Mesenchymal stem cell (in vitro differentiated cells and primary cell): ENCODE data around the gene PLA2G2D.

Source experiments
- DNase-seq: peaks from one replicate; pipeline ENCODE4 v3.0.0-alpha.2; 2013
- H2AFZ ChIP-seq: one replicate; pipeline ENCODE4 v1.6.1; 2013; ENCODE audit warnings: low read depth, mild to moderate bottlenecking, control low read depth, inconsistent platforms, low read length, moderate library complexity
- H2AK5ac ChIP-seq: 2 replicates; pipeline ENCODE4 v1.6.1; 2013; ENCODE audit warnings: low read length, moderate library complexity, mild to moderate bottlenecking, inconsistent platforms; ENCODE audit not compliant: severe bottlenecking
- H2BK120ac ChIP-seq: one replicate; pipeline ENCODE4 v1.6.1; 2013; ENCODE audit warnings: low read depth, mild to moderate bottlenecking, inconsistent platforms, low read length, moderate library complexity
- H2BK12ac ChIP-seq, 2 experiments: one replicate each; pipeline ENCODE4 v1.6.1; 2013; ENCODE audit warnings: inconsistent platforms in 2 of 2, low read length in 2 of 2, mild to moderate bottlenecking in 2 of 2, moderate library complexity in 2 of 2, control low read depth in 1 of 2
- H2BK15ac ChIP-seq: one replicate; pipeline ENCODE4 v1.6.1; 2013; ENCODE audit warnings: mild to moderate bottlenecking, low read depth, inconsistent platforms; ENCODE audit not compliant: poor library complexity, severe bottlenecking
- H2BK5ac ChIP-seq: 2 replicates; pipeline ENCODE4 v1.6.1; 2013; ENCODE audit warnings: low read depth, mild to moderate bottlenecking, low read length, control low read depth, inconsistent platforms; ENCODE audit not compliant: poor library complexity, severe bottlenecking
- H3K14ac ChIP-seq, 2 experiments: one replicate each; pipeline ENCODE4 v1.6.1; 2013; ENCODE audit warnings: inconsistent platforms in 2 of 2, low read length in 2 of 2, control low read depth in 1 of 2, mild to moderate bottlenecking in 1 of 2, moderate library complexity in 1 of 2
- H3K18ac ChIP-seq, 2 experiments: one replicate each; pipeline ENCODE4 v1.6.1; 2013; ENCODE audit warnings: inconsistent platforms in 2 of 2, low read length in 2 of 2, control low read depth in 1 of 2, low read depth in 1 of 2, mild to moderate bottlenecking in 1 of 2
- H3K23ac ChIP-seq, 2 experiments: one replicate each; pipeline ENCODE4 v1.6.1; 2013; ENCODE audit warnings: inconsistent platforms in 2 of 2, low read length in 2 of 2, mild to moderate bottlenecking in 2 of 2, moderate library complexity in 2 of 2, control low read depth in 1 of 2
- H3K27ac ChIP-seq: 2 replicates; pipeline ENCODE4 v1.5.1; 2013; ENCODE audit warnings: mild to moderate bottlenecking, moderate library complexity, low read length, control low read depth, inconsistent platforms; ENCODE audit not compliant: poor library complexity, severe bottlenecking
- H3K27me3 ChIP-seq, 2 experiments: 2 replicates each; pipeline versions ENCODE4 v1.6.1 to v1.7.0; 2013; ENCODE audit warnings: low read length in 2 of 2, mild to moderate bottlenecking in 2 of 2, moderate library complexity in 2 of 2, control low read depth in 1 of 2, inconsistent platforms in 1 of 2; ENCODE audit not compliant: control insufficient read depth in 1 of 2, insufficient read depth in 1 of 2
- H3K36me3 ChIP-seq, 2 experiments: 2 replicates each; pipeline versions ENCODE4 v1.6.1 to v1.7.0; 2013; ENCODE audit warnings: low read length in 2 of 2, control low read depth in 1 of 2, inconsistent platforms in 1 of 2, low read depth in 1 of 2, mild to moderate bottlenecking in 1 of 2; ENCODE audit not compliant: insufficient read depth in 2 of 2, control insufficient read depth in 1 of 2
- H3K4ac ChIP-seq, 2 experiments: one replicate each; pipeline ENCODE4 v1.6.1; 2013; ENCODE audit warnings: inconsistent platforms in 2 of 2, low read length in 2 of 2, mild to moderate bottlenecking in 2 of 2, moderate library complexity in 2 of 2, control low read depth in 1 of 2, low read depth in 1 of 2
- H3K4me1 ChIP-seq: 2 replicates; pipeline ENCODE4 v1.6.1; 2013; ENCODE audit warnings: low read depth, low read length, control low read depth; ENCODE audit not compliant: control insufficient read depth, insufficient read depth
- H3K4me2 ChIP-seq: 2 replicates; pipeline ENCODE4 v1.6.1; 2013; ENCODE audit warnings: low read length, mild to moderate bottlenecking, inconsistent platforms; ENCODE audit not compliant: poor library complexity, severe bottlenecking
- H3K4me3 ChIP-seq, 2 experiments: 2 replicates each; pipeline versions ENCODE4 v1.5.1 to v1.7.0; 2013; ENCODE audit warnings: low read length in 2 of 2, mild to moderate bottlenecking in 2 of 2, control low read depth in 1 of 2, low read depth in 1 of 2; ENCODE audit not compliant: insufficient read depth in 1 of 2
- H3K79me1 ChIP-seq: replicated peaks from 2 replicates; pipeline ENCODE4 v1.6.1; 2013; ENCODE audit warnings: mild to moderate bottlenecking, control low read depth, low read length, inconsistent platforms; ENCODE audit not compliant: poor library complexity, severe bottlenecking
- H3K9ac ChIP-seq: 2 replicates; pipeline ENCODE4 v1.7.0; 2013; ENCODE audit warnings: mild to moderate bottlenecking, low read length, moderate library complexity
- H3K9me3 ChIP-seq: 2 replicates; pipeline ENCODE4 v1.7.0; 2013; ENCODE audit warnings: mild to moderate bottlenecking, low read length; ENCODE audit not compliant: control insufficient read depth
- H4K8ac ChIP-seq: one replicate; pipeline ENCODE4 v1.6.1; 2013; ENCODE audit warnings: inconsistent platforms, mild to moderate bottlenecking, low read length, moderate library complexity
- H4K91ac ChIP-seq: one replicate; pipeline ENCODE4 v1.6.1; 2013; ENCODE audit warnings: mild to moderate bottlenecking, low read length, inconsistent platforms
- WGBS: methylation state at CpG from one replicate; pipeline ENCODE4 v1.1.7; 2013; ENCODE audit warnings: mixed read lengths; 5-methylcytosine and 5-hydroxymethylcytosine counted together

Gene PLA2G2D

DNA sequence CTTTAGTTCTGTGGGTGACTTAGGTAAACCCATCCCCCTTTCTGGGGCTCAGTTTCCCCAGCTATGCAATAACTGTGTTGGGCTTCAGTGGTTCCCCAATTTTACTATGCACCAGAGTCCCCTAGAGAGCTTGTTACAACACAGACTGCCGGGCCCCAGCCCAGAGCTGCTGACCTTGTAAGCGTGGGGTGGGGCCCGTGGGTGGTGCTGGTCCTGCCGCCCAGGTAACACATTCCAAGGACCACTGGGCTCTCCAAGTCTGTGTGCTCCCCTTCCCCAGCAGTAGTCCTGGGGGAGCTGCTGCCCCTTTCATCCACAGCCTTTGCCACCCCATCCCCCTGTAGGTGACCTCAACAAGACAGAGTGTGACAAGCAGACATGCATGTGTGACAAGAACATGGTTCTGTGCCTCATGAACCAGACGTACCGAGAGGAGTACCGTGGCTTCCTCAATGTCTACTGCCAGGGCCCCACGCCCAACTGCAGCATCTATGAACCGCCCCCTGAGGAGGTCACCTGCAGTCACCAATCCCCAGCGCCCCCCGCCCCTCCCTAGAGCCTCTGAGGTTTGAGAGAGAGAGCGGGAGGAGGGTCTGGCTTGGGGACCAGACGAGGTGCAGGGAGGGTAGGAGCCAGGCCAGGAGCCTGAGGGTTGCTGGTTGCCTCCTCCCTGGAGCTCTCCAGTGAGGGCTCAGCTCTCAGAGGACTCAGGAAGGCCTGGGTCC, 28.7 kb upstream of the PLA2G2D start:
- H2BK120ac ChIP-seq, result no peak overlapping the region
- H3K4me3 ChIP-seq, result no peak overlapping the region
- 85% methylated on average over 13 of the region's 13 CpGs for WGBS
- H3K18ac ChIP-seq, result no peak overlapping the region
- no peak overlapping the region for H3K9ac ChIP-seq
- H3K23ac ChIP-seq, result no peak overlapping the region
- no peak overlapping the region for H2BK12ac ChIP-seq
- H3K4me2 ChIP-seq, result no peak overlapping the region
- no peak overlapping the region for H3K14ac ChIP-seq
- H2AFZ ChIP-seq, result no peak overlapping the region
- H3K9me3 ChIP-seq, result no peaks in the 10 kb centered on the region
- no peak overlapping the region for H4K8ac ChIP-seq
- no peak for DNase-seq
- H2BK15ac ChIP-seq, result no peak overlapping the region
- H2AK5ac ChIP-seq, result no peak overlapping the region
- H3K79me1 ChIP-seq, result no peaks in the 10 kb centered on the region
- H3K4ac ChIP-seq, result no peak overlapping the region
- H3K27me3 ChIP-seq, result peaks cover 5 to 10% of the 10 kb centered on the region in 2 experiments
- H4K91ac ChIP-seq, result no peak overlapping the region
- peaks cover 4% of the 10 kb centered on the region for H3K4me1 ChIP-seq
- H3K36me3 ChIP-seq, result no peaks in the 10 kb centered on the region
- no peak overlapping the region for H2BK5ac ChIP-seq
- no peak overlapping the region for H3K27ac ChIP-seq

DNA sequence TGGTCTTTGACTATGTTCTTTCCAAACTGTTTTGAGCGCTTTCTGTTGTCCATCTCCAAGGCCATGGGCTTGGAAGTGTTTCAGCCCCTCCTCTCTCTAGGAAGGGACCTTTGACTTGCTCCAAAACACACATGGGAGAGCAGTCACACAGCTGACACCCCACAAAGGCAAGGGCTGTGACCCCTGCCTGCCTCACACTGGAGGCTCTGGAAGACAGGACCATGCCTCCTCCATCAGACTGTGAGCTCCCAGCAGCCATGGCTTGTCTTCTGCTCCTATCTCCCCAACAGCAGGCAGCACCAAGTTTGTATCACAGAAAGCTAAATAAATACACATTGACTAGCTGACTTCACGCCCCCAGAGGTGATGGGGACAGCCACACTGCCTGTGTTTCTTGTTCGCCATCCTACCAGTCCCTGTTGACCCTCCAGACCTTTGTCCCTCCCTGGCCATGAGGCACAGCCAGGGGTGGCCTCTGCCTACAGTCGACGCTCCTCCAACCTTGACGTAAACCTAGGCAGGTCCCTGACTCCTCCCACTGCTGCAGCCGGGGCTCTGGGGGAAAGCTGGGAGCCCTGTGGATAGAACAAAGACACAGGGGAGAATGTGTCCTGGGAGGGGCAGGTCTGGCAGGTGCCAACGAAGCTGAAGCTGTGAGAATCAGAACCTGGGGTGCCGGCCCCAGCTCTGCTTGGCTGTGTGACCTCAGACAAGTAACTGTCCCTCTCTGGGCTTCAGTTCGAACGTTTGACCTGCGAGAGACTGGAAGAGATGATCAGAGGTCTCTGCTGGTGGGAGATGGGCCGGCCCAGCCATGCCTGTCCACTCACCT, 24.6 kb upstream of the PLA2G2D start:
- no peak overlapping the region for H2BK5ac ChIP-seq
- H3K18ac ChIP-seq, result no peak overlapping the region
- no peak overlapping the region for H2BK12ac ChIP-seq
- H3K9ac ChIP-seq, result no peak overlapping the region
- no peak overlapping the region for H4K8ac ChIP-seq
- peaks cover 5 to 10% of the 10 kb centered on the region in 2 experiments for H3K27me3 ChIP-seq
- H3K27ac ChIP-seq, result no peak overlapping the region
- H3K79me1 ChIP-seq, result no peaks in the 10 kb centered on the region
- no peak overlapping the region for H2AK5ac ChIP-seq
- no peak overlapping the region for H3K4me2 ChIP-seq
- no peak overlapping the region for H4K91ac ChIP-seq
- H3K4ac ChIP-seq, result no peak overlapping the region
- H3K4me3 ChIP-seq, result no peak overlapping the region
- no peaks in the 10 kb centered on the region for H3K36me3 ChIP-seq
- no peak overlapping the region for H2BK120ac ChIP-seq
- H3K14ac ChIP-seq, result no peak overlapping the region
- no peak overlapping the region for H3K23ac ChIP-seq
- no peak for DNase-seq
- no peaks in the 10 kb centered on the region for H3K9me3 ChIP-seq
- H2AFZ ChIP-seq, result no peak overlapping the region
- WGBS, result 75% methylated on average over 13 of the region's 13 CpGs
- no peaks in the 10 kb centered on the region for H3K4me1 ChIP-seq
- no peak overlapping the region for H2BK15ac ChIP-seq

- no peak overlapping the region for H3K4me2 ChIP-seq
- no peak overlapping the region for H2BK15ac ChIP-seq
- no peak overlapping the region for H3K4ac ChIP-seq
- no peak for DNase-seq
- H3K4me3 ChIP-seq, result no peak overlapping the region
- no peak overlapping the region for H2AFZ ChIP-seq
- H2BK12ac ChIP-seq, result no peak overlapping the region
- no peak overlapping the region for H3K9ac ChIP-seq
- H2BK5ac ChIP-seq, result no peak overlapping the region
- H2BK120ac ChIP-seq, result no peak overlapping the region
- H3K18ac ChIP-seq, result no peak overlapping the region
- no peak overlapping the region for H3K23ac ChIP-seq
- no peak overlapping the region for H4K91ac ChIP-seq
- H3K9me3 ChIP-seq, result no peaks in the 10 kb centered on the region
- H3K79me1 ChIP-seq, result no peaks in the 10 kb centered on the region
- H4K8ac ChIP-seq, result no peak overlapping the region
- H3K14ac ChIP-seq, result no peak overlapping the region
- no peaks in the 10 kb centered on the region for H3K36me3 ChIP-seq
- H3K27me3 ChIP-seq, result peaks cover 5 to 10% of the 10 kb centered on the region in 2 experiments
- H3K4me1 ChIP-seq, result no peaks in the 10 kb centered on the region
- H3K27ac ChIP-seq, result no peak overlapping the region
- H2AK5ac ChIP-seq, result no peak overlapping the region
- 88% methylated on average over 8 of the region's 8 CpGs for WGBS
These were observed 24.0 kb upstream of the PLA2G2D start for GRCh38 chr1:20143318-20143717.

DNA sequence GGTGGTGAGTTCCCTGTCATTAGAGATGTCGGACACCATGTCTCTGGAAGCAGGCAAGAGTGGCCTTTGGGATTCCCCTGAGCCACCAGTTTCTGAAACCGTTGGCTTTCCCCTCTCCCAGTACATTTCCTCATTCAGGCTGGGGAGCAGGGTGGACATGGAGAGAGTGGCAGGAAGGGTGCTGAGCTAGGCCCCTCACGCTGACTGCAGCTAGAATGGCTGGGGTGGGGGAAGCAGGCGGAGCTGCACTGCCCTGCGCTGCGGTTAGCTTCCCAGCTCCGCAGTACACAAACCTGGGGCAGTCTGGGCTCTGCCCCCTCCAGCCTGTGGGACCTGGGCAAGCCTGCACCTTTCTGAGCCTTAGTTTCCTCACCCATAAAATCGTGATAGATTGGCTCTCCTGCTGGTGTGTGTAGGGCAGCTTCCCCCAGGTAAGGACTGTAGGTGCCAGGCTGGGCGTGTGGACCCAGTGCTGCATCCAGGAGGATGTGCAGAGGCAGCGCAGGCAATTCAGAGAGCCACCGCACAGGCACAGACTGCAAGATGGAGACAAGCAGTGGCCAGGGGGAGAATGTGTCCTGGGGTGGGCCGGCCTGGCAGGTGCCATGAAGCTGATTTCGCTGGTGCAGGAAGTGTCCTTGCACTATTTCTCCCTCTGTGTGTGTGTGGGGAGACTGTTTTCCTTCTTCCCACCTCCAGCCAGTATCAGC, 22.8 kb upstream of the PLA2G2D start:
- Histone ChIP-seq H3K4ac (no peak overlapping the region), H3K14ac (no peak overlapping the region), H3K9me3 (no peaks in the 10 kb centered on the region), H3K4me3 (no peak overlapping the region), H3K4me2 (no peak overlapping the region), H2BK15ac (no peak overlapping the region), H3K9ac (no peak overlapping the region), H3K4me1 (no peaks in the 10 kb centered on the region), H3K23ac (no peak overlapping the region), H3K27ac (no peak overlapping the region), H2BK120ac (no peak overlapping the region), H2BK5ac (no peak overlapping the region), H3K36me3 (no peaks in the 10 kb centered on the region), H3K27me3 (peaks cover 5 to 10% of the 10 kb centered on the region in 2 experiments), H3K18ac (no peak overlapping the region), H2BK12ac (no peak overlapping the region), H4K91ac (no peak overlapping the region), H2AK5ac (no peak overlapping the region), H2AFZ (no peak overlapping the region), H4K8ac (no peak overlapping the region), H3K79me1 (no peaks in the 10 kb centered on the region)
- no peak for DNase-seq
- WGBS, result 85% methylated on average over 13 of the region's 13 CpGs
